HepG2 (cell line): ENCODE data around the gene BAHD1. TPM values are rescaled to one million over a fixed set of nuclear protein-coding genes. Genes with fewer than 3 reads are reported as not detected.

ENCODE experiments used
- CEBPG ChIP-seq: IDR thresholded peaks from 2 replicates; pipeline ENCODE4 v1.6.1; 2016
- HDAC2 ChIP-seq: sonication (generic); formaldehyde crosslinking; IDR thresholded peaks from 2 replicates; pipeline ENCODE4 v1.4.0; 2020; ENCODE audit warnings: missing genetic modification reagents
- HMGA1 ChIP-seq: sonication (generic); formaldehyde crosslinking; conservative IDR thresholded peaks from 2 replicates; pipeline ENCODE4 v1.4.0; 2020; ENCODE audit warnings: missing genetic modification reagents
- MAFF ChIP-seq: IDR thresholded peaks from 2 replicates; pipeline ENCODE4 v1.6.1; 2011; ENCODE audit warnings: low read depth, low read length, improper control_type of control experiment
- PAWR ChIP-seq: sonication (generic); formaldehyde crosslinking; IDR thresholded peaks from 2 replicates; pipeline ENCODE4 v1.4.0; 2020; ENCODE audit warnings: missing genetic modification reagents, mild to moderate bottlenecking, borderline replicate concordance
- PHB2 ChIP-seq: fragments of 450-650 bp; IDR thresholded peaks from 2 replicates; pipeline ENCODE4 v1.6.1; 2018; ENCODE audit not compliant: partially characterized antibody
- SATB2 ChIP-seq: sonication (generic); formaldehyde crosslinking; IDR thresholded peaks from 2 replicates; pipeline ENCODE4 v1.5.0; 2020; ENCODE audit warnings: missing genetic modification reagents
- TCF7L2 ChIP-seq: IDR thresholded peaks from 2 replicates; pipeline ENCODE4 v1.6.1; 2011; ENCODE audit warnings: mild to moderate bottlenecking, low read depth, low read length, moderate library complexity
- ZNF784 ChIP-seq: sonication (generic); formaldehyde crosslinking; IDR thresholded peaks from 2 replicates; pipeline ENCODE4 v1.5.1; 2020; ENCODE audit warnings: missing genetic modification reagents, mild to moderate bottlenecking, borderline replicate concordance
- ZNF792 ChIP-seq: IDR thresholded peaks from 2 replicates; pipeline ENCODE4 v1.6.1; 2016
- polyA plus RNA-seq, 8 experiments: library from polyadenylated mRNA; depleted of rRNA in 3 of 8; stranded (reverse) in 7 of 8; unstranded in 1 of 8; fragments of >200 nt; fragmentation: Illumina TruSeq in 4 of 8; extraction: Trizol in 4 of 8; gene quantifications; 2 replicates each; pipeline versions ENCODE4 v1.2.1 to v1.2.3, GENCODE V29; 2011 to 2016; ENCODE audit warnings: low read depth in 4 of 8, missing spikeins in 1 of 8, mixed read lengths in 1 of 8; ENCODE audit not compliant: insufficient read depth in 1 of 8
- total RNA-seq, 5 experiments: library from RNA; depleted of rRNA; stranded (reverse); fragments of >200 nt; fragmentation: Illumina TruSeq; extraction: Trizol; gene quantifications; 2 replicates each; pipeline ENCODE4 v1.2.3, GENCODE V29; 2016; ENCODE audit warnings: low read depth in 1 of 5
- TF ChIP-seq, protein P1 (sequence below): sonication (generic); formaldehyde crosslinking; IDR thresholded peaks from 2 replicates; pipeline ENCODE4 v1.5.1; 2020; ENCODE audit warnings: mild to moderate bottlenecking, missing genetic modification reagents, moderate library complexity
- TF ChIP-seq, protein P2 (sequence below): sonication (generic); formaldehyde crosslinking; IDR thresholded peaks from 2 replicates; pipeline ENCODE4 v1.5.1; 2020; ENCODE audit warnings: mild to moderate bottlenecking, missing genetic modification reagents, borderline replicate concordance
- TF ChIP-seq, protein P3 (sequence below): sonication (generic); formaldehyde crosslinking; IDR thresholded peaks from 2 replicates; pipeline ENCODE4 v1.5.0; 2020; ENCODE audit warnings: missing genetic modification reagents
- TF ChIP-seq, protein P4 (sequence below): sonication (generic); formaldehyde crosslinking; IDR thresholded peaks from 2 replicates; pipeline ENCODE4 v1.9.0; 2021; ENCODE audit warnings: mild to moderate bottlenecking, missing genetic modification reagents

BAHD1 gene
- total and polyA plus RNA-seq, 2 of the 13 experiments (the other 11 are each of a cell fraction or from before 2014, with no cell fraction given) = 3.3 to 8.7 TPM

GRCh38 chr15:40440743-40441564 is at the start of gene BAHD1 (continued):
- TF ChIP-seq, protein P1, sequence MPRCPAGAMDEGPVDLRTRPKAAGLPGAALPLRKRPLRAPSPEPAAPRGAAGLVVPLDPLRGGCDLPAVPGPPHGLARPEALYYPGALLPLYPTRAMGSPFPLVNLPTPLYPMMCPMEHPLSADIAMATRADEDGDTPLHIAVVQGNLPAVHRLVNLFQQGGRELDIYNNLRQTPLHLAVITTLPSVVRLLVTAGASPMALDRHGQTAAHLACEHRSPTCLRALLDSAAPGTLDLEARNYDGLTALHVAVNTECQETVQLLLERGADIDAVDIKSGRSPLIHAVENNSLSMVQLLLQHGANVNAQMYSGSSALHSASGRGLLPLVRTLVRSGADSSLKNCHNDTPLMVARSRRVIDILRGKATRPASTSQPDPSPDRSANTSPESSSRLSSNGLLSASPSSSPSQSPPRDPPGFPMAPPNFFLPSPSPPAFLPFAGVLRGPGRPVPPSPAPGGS (CRISPR knock-in tag) = no peak
- no peak for TF ChIP-seq PHB2
- no peak for TF ChIP-seq HMGA1
- no peak for TF ChIP-seq HDAC2 (CRISPR knock-in tag)
- TF ChIP-seq, protein P2, sequence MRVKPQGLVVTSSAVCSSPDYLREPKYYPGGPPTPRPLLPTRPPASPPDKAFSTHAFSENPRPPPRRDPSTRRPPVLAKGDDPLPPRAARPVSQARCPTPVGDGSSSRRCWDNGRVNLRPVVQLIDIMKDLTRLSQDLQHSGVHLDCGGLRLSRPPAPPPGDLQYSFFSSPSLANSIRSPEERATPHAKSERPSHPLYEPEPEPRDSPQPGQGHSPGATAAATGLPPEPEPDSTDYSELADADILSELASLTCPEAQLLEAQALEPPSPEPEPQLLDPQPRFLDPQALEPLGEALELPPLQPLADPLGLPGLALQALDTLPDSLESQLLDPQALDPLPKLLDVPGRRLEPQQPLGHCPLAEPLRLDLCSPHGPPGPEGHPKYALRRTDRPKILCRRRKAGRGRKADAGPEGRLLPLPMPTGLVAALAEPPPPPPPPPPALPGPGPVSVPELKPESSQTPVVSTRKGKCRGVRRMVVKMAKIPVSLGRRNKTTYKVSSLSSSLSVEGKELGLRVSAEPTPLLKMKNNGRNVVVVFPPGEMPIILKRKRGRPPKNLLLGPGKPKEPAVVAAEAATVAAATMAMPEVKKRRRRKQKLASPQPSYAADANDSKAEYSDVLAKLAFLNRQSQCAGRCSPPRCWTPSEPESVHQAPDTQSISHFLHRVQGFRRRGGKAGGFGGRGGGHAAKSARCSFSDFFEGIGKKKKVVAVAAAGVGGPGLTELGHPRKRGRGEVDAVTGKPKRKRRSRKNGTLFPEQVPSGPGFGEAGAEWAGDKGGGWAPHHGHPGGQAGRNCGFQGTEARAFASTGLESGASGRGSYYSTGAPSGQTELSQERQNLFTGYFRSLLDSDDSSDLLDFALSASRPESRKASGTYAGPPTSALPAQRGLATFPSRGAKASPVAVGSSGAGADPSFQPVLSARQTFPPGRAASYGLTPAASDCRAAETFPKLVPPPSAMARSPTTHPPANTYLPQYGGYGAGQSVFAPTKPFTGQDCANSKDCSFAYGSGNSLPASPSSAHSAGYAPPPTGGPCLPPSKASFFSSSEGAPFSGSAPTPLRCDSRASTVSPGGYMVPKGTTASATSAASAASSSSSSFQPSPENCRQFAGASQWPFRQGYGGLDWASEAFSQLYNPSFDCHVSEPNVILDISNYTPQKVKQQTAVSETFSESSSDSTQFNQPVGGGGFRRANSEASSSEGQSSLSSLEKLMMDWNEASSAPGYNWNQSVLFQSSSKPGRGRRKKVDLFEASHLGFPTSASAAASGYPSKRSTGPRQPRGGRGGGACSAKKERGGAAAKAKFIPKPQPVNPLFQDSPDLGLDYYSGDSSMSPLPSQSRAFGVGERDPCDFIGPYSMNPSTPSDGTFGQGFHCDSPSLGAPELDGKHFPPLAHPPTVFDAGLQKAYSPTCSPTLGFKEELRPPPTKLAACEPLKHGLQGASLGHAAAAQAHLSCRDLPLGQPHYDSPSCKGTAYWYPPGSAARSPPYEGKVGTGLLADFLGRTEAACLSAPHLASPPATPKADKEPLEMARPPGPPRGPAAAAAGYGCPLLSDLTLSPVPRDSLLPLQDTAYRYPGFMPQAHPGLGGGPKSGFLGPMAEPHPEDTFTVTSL (CRISPR knock-in tag) = no peak
- no peak for TF ChIP-seq MAFF
- TF ChIP-seq, protein P3, sequence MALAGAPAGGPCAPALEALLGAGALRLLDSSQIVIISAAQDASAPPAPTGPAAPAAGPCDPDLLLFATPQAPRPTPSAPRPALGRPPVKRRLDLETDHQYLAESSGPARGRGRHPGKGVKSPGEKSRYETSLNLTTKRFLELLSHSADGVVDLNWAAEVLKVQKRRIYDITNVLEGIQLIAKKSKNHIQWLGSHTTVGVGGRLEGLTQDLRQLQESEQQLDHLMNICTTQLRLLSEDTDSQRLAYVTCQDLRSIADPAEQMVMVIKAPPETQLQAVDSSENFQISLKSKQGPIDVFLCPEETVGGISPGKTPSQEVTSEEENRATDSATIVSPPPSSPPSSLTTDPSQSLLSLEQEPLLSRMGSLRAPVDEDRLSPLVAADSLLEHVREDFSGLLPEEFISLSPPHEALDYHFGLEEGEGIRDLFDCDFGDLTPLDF = no peak
- TF ChIP-seq TCF7L2 = no peak
- TF ChIP-seq ZNF792 (CRISPR knock-in tag) = 0 out of 2 replicates have a peak, but pooled peaks have one; percentile 17
- no peak for TF ChIP-seq ZNF784 (CRISPR knock-in tag)
- TF ChIP-seq PAWR (CRISPR knock-in tag) = no peak
- TF ChIP-seq CEBPG (CRISPR knock-in tag) = no peak
- TF ChIP-seq, protein P4, sequence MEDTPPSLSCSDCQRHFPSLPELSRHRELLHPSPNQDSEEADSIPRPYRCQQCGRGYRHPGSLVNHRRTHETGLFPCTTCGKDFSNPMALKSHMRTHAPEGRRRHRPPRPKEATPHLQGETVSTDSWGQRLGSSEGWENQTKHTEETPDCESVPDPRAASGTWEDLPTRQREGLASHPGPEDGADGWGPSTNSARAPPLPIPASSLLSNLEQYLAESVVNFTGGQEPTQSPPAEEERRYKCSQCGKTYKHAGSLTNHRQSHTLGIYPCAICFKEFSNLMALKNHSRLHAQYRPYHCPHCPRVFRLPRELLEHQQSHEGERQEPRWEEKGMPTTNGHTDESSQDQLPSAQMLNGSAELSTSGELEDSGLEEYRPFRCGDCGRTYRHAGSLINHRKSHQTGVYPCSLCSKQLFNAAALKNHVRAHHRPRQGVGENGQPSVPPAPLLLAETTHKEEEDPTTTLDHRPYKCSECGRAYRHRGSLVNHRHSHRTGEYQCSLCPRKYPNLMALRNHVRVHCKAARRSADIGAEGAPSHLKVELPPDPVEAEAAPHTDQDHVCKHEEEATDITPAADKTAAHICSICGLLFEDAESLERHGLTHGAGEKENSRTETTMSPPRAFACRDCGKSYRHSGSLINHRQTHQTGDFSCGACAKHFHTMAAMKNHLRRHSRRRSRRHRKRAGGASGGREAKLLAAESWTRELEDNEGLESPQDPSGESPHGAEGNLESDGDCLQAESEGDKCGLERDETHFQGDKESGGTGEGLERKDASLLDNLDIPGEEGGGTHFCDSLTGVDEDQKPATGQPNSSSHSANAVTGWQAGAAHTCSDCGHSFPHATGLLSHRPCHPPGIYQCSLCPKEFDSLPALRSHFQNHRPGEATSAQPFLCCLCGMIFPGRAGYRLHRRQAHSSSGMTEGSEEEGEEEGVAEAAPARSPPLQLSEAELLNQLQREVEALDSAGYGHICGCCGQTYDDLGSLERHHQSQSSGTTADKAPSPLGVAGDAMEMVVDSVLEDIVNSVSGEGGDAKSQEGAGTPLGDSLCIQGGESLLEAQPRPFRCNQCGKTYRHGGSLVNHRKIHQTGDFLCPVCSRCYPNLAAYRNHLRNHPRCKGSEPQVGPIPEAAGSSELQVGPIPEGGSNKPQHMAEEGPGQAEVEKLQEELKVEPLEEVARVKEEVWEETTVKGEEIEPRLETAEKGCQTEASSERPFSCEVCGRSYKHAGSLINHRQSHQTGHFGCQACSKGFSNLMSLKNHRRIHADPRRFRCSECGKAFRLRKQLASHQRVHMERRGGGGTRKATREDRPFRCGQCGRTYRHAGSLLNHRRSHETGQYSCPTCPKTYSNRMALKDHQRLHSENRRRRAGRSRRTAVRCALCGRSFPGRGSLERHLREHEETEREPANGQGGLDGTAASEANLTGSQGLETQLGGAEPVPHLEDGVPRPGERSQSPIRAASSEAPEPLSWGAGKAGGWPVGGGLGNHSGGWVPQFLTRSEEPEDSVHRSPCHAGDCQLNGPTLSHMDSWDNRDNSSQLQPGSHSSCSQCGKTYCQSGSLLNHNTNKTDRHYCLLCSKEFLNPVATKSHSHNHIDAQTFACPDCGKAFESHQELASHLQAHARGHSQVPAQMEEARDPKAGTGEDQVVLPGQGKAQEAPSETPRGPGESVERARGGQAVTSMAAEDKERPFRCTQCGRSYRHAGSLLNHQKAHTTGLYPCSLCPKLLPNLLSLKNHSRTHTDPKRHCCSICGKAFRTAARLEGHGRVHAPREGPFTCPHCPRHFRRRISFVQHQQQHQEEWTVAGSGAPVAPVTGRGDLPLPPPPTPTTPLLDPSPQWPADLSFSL = no peak
- no peak for TF ChIP-seq SATB2
